Loucy (cell line): Measurements from ENCODE around the gene ZNF853.

Source experiments
- H2AFZ ChIP-seq: fragments of 200-600 bp; sonication (generic); 2 replicates; pipeline ENCODE4 v1.6.0; 2016; ENCODE audit warnings: antibody characterized with exemption, mild to moderate bottlenecking, low read length, moderate library complexity
- H3F3A ChIP-seq: fragments of 200-600 bp; 2 replicates; pipeline ENCODE4 v1.6.0; 2016; ENCODE audit warnings: antibody characterized with exemption, low read depth, mild to moderate bottlenecking
- H3K27me3 ChIP-seq: fragments of 200-600 bp; sonication (generic); 2 replicates; pipeline ENCODE4 v1.6.1; 2014; ENCODE audit warnings: low read length, mild to moderate bottlenecking; ENCODE audit not compliant: insufficient read depth, poor library complexity, severe bottlenecking
- H3K36me3 ChIP-seq: fragments of 200-600 bp; sonication (generic); 2 replicates; pipeline ENCODE4 v1.6.1; 2016; ENCODE audit warnings: low read length; ENCODE audit not compliant: insufficient read depth
- H3K4me1 ChIP-seq: fragments of 200-600 bp; sonication (generic); 2 replicates; pipeline ENCODE4 v1.5.1; 2014; ENCODE audit warnings: low read length, mild to moderate bottlenecking; ENCODE audit not compliant: insufficient read depth, poor library complexity, severe bottlenecking
- H3K4me2 ChIP-seq: fragments of 200-600 bp; sonication (generic); 2 replicates; pipeline ENCODE4 v1.6.0; 2014; ENCODE audit warnings: antibody characterized with exemption, low read length, low read depth, mild to moderate bottlenecking; ENCODE audit not compliant: poor library complexity, severe bottlenecking
- H3K4me3 ChIP-seq: fragments of 200-600 bp; sonication (generic); 2 replicates; pipeline ENCODE4 v1.5.1; 2014; ENCODE audit warnings: low read length, mild to moderate bottlenecking, mixed read lengths; ENCODE audit not compliant: poor library complexity, severe bottlenecking
- H3K79me2 ChIP-seq: fragments of 200-600 bp; sonication (generic); 2 replicates; pipeline ENCODE4 v1.6.1; 2014; ENCODE audit warnings: low read length; ENCODE audit not compliant: insufficient read depth
- H3K9ac ChIP-seq: fragments of 200-600 bp; sonication (generic); 2 replicates; pipeline ENCODE4 v1.6.0; 2014; ENCODE audit warnings: mild to moderate bottlenecking, low read depth, low read length, moderate library complexity; ENCODE audit not compliant: poor library complexity, severe bottlenecking
- H3K9me2 ChIP-seq: fragments of 200-600 bp; sonication (generic); replicated peaks from 2 replicates; pipeline ENCODE4 v1.6.1; 2016; ENCODE audit warnings: low read depth, low read length, mixed read lengths
- H3K9me3 ChIP-seq: fragments of 200-600 bp; sonication (generic); 2 replicates; pipeline ENCODE4 v1.6.1; 2014; ENCODE audit warnings: mild to moderate bottlenecking, antibody characterized with exemption, low read length, low read depth; ENCODE audit not compliant: insufficient read depth
- H4K20me1 ChIP-seq: fragments of 200-600 bp; sonication (generic); 2 replicates; pipeline ENCODE4 v1.6.0; 2014; ENCODE audit warnings: antibody characterized with exemption, low read length, mild to moderate bottlenecking; ENCODE audit not compliant: insufficient read depth, poor library complexity, severe bottlenecking
- EZH2phosphoT487 ChIP-seq: fragments of 200-600 bp; IDR thresholded peaks from 2 replicates; pipeline ENCODE4 v1.6.1; 2018; ENCODE audit warnings: antibody characterized with exemption, mild to moderate bottlenecking, moderate library complexity, borderline replicate concordance
- TF ChIP-seq, protein P1 (sequence below): fragments of 200-600 bp; sonication (generic); conservative IDR thresholded peaks from 2 replicates; pipeline ENCODE4 v1.5.1; 2014; ENCODE audit warnings: mild to moderate bottlenecking, antibody characterized with exemption, low read length

The ZNF853 gene

GRCh38 chr7:6647541-6647940, 32.1 kb downstream of the ZNF853 start:
- Histone ChIP-seq H3K4me2 (no peak overlapping the region), H3K36me3 (peaks cover 51% of the 10 kb centered on the region; the same call in 1 of the 2 replicates), H4K20me1 (peaks cover 3% of the 10 kb centered on the region)

DNA sequence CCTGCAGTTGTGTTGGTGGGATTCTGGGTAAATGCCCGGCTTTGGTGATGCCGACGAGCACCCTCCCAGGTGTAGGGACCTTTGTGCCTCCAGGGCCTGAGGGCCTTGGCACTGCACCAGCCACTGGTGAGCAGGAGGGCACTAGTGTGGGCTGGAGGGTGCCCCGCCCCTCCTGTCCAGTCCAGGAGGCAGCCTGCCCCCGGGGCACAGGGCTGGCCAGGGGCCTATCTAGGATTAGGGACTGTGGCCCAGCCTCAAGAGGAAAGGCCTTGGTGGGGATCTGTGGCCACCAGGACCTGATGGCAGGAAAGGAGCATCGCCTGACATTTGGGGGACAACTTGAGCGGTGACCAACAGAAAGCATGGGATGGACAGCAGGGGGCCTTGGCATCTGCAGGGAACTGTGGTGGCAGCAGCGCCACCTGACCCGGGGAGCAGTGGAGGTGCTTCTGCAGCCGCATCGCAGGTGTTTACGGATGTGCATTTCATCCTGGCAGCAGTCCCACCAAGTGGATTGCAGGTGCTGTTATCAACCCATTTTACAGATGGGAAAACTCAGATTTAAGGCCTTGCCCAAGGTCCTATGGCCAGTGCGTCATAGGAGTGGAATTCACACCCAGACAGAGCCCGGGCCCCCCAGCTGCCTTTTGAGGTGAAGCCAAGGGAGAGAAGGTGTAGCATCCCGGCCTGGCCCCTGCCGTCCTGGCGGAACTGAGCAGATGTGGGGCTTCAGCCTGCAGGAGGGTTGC, 32.8 kb downstream of the ZNF853 start:
- Histone ChIP-seq H3K79me2 (peaks cover 15% of the 10 kb centered on the region; the same call in 1 of the 2 replicates), H3K27me3 (no peaks in the 10 kb centered on the region), H3K4me2 (no peak overlapping the region), H3F3A (no peaks in the 10 kb centered on the region), H3K4me3 (no peak overlapping the region), H3K9ac (no peak overlapping the region), H2AFZ (no peak overlapping the region), H3K9me3 (no peaks in the 10 kb centered on the region), H3K4me1 (no peaks in the 10 kb centered on the region), H3K9me2 (no peaks in the 10 kb centered on the region), H4K20me1 (no peaks in the 10 kb centered on the region), H3K36me3 (peaks cover 46% of the 10 kb centered on the region; the same call in 1 of the 2 replicates)
- TF ChIP-seq, protein P1, sequence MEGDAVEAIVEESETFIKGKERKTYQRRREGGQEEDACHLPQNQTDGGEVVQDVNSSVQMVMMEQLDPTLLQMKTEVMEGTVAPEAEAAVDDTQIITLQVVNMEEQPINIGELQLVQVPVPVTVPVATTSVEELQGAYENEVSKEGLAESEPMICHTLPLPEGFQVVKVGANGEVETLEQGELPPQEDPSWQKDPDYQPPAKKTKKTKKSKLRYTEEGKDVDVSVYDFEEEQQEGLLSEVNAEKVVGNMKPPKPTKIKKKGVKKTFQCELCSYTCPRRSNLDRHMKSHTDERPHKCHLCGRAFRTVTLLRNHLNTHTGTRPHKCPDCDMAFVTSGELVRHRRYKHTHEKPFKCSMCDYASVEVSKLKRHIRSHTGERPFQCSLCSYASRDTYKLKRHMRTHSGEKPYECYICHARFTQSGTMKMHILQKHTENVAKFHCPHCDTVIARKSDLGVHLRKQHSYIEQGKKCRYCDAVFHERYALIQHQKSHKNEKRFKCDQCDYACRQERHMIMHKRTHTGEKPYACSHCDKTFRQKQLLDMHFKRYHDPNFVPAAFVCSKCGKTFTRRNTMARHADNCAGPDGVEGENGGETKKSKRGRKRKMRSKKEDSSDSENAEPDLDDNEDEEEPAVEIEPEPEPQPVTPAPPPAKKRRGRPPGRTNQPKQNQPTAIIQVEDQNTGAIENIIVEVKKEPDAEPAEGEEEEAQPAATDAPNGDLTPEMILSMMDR: no peak
- no peak for TF ChIP-seq EZH2phosphoT487

More at GRCh38 chr7:6647541-6647940, 32.1 kb downstream of the ZNF853 start:
- H3K4me3 ChIP-seq: no peak overlapping the region
- H3K9me3 ChIP-seq: no peaks in the 10 kb centered on the region
- H3F3A ChIP-seq: no peaks in the 10 kb centered on the region
- H2AFZ ChIP-seq: no peak overlapping the region
- no peaks in the 10 kb centered on the region for H3K27me3 ChIP-seq
- no peaks in the 10 kb centered on the region for H3K4me1 ChIP-seq
- no peaks in the 10 kb centered on the region for H3K9me2 ChIP-seq
- peaks cover 15% of the 10 kb centered on the region; the same call in 1 of the 2 replicates for H3K79me2 ChIP-seq
- TF ChIP-seq, protein P1: no peak
- no peak for TF ChIP-seq EZH2phosphoT487
- no peak overlapping the region for H3K9ac ChIP-seq

GRCh38 chr7:6648815-6649104, 33.4 kb downstream of the ZNF853 start:
- Histone ChIP-seq H3K9ac (no peak overlapping the region), H4K20me1 (no peaks in the 10 kb centered on the region), H3K9me2 (no peaks in the 10 kb centered on the region), H2AFZ (no peak overlapping the region), H3K4me3 (no peak overlapping the region), H3F3A (no peaks in the 10 kb centered on the region), H3K4me1 (no peaks in the 10 kb centered on the region), H3K4me2 (no peak overlapping the region), H3K27me3 (no peaks in the 10 kb centered on the region), H3K9me3 (no peaks in the 10 kb centered on the region), H3K79me2 (peaks cover 15% of the 10 kb centered on the region; the same call in 1 of the 2 replicates), H3K36me3 (peaks cover 41% of the 10 kb centered on the region; the same call in 1 of the 2 replicates)
- TF ChIP-seq, protein P1: no peak
- TF ChIP-seq EZH2phosphoT487: no peak
